ENCODE results near the gene DRC7. TPM values are rescaled to one million over a fixed set of nuclear protein-coding genes. Genes with fewer than 3 reads are reported as not detected.

The DRC7 gene
- total and polyA plus RNA-seq, 4 donors, result 0.06 to 1.8 (median 0.08) TPM; not detected in 1

DNA sequence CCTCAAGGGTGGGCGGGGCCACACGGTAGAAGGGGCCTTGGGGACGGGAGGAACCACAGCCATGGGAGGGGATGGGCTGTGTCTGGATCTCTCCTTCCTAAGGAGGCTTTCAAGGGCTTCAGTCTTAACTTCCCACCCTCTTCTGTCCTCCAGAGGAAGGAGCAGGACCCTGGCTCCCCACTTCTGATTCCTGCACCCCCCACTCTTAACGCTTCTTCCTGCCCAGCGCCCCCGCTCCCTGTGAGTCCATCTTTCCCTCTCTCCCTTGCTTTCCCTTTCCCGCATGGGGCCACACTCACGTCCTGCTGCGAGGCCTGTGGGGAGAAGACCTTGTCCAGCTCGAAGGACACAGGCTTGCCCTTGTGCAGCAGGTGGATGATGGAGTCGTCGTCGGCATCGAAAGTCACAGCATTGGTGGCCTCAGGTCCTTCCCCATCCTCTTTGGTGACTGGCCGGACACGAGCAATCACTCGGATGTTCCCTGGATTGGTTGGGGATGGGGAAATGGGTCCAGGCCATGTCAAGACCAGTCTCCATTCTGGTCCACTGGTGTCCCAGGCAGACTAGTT lies 70.6 kb downstream of the DRC7 start:
- H3K27me3 ChIP-seq (ENCODE audit: control insufficient read depth in 4 of 4, insufficient read depth in 4 of 4, low read length in 3 of 4), result no peaks in the 10 kb centered on the region
- H3K9me3 ChIP-seq (ENCODE audit: control insufficient read depth in 4 of 4, low read length in 3 of 4), result no peaks in the 10 kb centered on the region
- H3K36me3 ChIP-seq (ENCODE audit: control insufficient read depth in 4 of 4, insufficient read depth in 3 of 4, low read depth in 1 of 4, low read length in 3 of 4), result peaks cover 23 to 84% (median 30%) of the 10 kb centered on the region in 4 donors
- no peak overlapping the region for H3K9ac ChIP-seq (ENCODE audit: low read depth in 1 of 2, low read length in 2 of 2)
- DNase-seq (ENCODE audit: low spot score), result no peak
- 96% methylated on average over 17 of the region's 17 CpGs for WGBS
- no peaks in the 10 kb centered on the region for H3K4me1 ChIP-seq (ENCODE audit: control insufficient read depth in 4 of 4, insufficient read depth in 4 of 4, low read length in 3 of 4)
- H3K27ac ChIP-seq (ENCODE audit: low read depth in 1 of 2, low read length in 2 of 2), result no peak overlapping the region
- TF ChIP-seq NR2F2 (IDR thresholded peaks at IDR 0.05), result no peak
- no peak for TF ChIP-seq RAD21 (IDR thresholded peaks at IDR 0.05)
- TF ChIP-seq HNF4G (IDR thresholded peaks at IDR 0.05), result no peak
- H3K4me3 ChIP-seq (ENCODE audit: low read depth in 1 of 3, low read length in 3 of 3), result no peak overlapping the region

- H3K4me3 ChIP-seq (ENCODE audit: low read depth in 1 of 3, low read length in 3 of 3), result no peak overlapping the region
- H3K27ac ChIP-seq (ENCODE audit: low read depth in 1 of 2, low read length in 2 of 2), result no peak overlapping the region
- 94% methylated on average over 15 of the region's 15 CpGs for WGBS
- no peaks in the 10 kb centered on the region for H3K27me3 ChIP-seq (ENCODE audit: control insufficient read depth in 4 of 4, insufficient read depth in 4 of 4, low read length in 3 of 4)
- DNase-seq (ENCODE audit: low spot score), result no peak
- H3K36me3 ChIP-seq (ENCODE audit: control insufficient read depth in 4 of 4, insufficient read depth in 3 of 4, low read depth in 1 of 4, low read length in 3 of 4), result peaks cover 22 to 84% (median 33%) of the 10 kb centered on the region in 4 donors
- H3K9me3 ChIP-seq (ENCODE audit: control insufficient read depth in 4 of 4, low read length in 3 of 4), result no peaks in the 10 kb centered on the region
- no peak overlapping the region for H3K9ac ChIP-seq (ENCODE audit: low read depth in 1 of 2, low read length in 2 of 2)
- no peaks in the 10 kb centered on the region for H3K4me1 ChIP-seq (ENCODE audit: control insufficient read depth in 4 of 4, insufficient read depth in 4 of 4, low read length in 3 of 4)
- TF ChIP-seq FOXA2 (IDR thresholded peaks at IDR 0.05) (no peak), HNF4A (conservative IDR thresholded peaks at IDR 0.05) (no peak), EGR1 (IDR thresholded peaks at IDR 0.05; ENCODE audit: low read depth in 2 of 2) (no peak), NR2F2 (IDR thresholded peaks at IDR 0.05) (no peak), GABPA (IDR thresholded peaks at IDR 0.05 in 1 of 2, conservative IDR thresholded peaks at IDR 0.05 in 1 of 2) (no peak)
- TF ChIP-seq, protein P1, sequence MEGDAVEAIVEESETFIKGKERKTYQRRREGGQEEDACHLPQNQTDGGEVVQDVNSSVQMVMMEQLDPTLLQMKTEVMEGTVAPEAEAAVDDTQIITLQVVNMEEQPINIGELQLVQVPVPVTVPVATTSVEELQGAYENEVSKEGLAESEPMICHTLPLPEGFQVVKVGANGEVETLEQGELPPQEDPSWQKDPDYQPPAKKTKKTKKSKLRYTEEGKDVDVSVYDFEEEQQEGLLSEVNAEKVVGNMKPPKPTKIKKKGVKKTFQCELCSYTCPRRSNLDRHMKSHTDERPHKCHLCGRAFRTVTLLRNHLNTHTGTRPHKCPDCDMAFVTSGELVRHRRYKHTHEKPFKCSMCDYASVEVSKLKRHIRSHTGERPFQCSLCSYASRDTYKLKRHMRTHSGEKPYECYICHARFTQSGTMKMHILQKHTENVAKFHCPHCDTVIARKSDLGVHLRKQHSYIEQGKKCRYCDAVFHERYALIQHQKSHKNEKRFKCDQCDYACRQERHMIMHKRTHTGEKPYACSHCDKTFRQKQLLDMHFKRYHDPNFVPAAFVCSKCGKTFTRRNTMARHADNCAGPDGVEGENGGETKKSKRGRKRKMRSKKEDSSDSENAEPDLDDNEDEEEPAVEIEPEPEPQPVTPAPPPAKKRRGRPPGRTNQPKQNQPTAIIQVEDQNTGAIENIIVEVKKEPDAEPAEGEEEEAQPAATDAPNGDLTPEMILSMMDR (IDR thresholded peaks at IDR 0.05; ENCODE audit: low read depth, low read length, missing input control), result no peak
Observed at GRCh38 chr16:57766714-57767348, 72.2 kb downstream of the DRC7 start.

DNA sequence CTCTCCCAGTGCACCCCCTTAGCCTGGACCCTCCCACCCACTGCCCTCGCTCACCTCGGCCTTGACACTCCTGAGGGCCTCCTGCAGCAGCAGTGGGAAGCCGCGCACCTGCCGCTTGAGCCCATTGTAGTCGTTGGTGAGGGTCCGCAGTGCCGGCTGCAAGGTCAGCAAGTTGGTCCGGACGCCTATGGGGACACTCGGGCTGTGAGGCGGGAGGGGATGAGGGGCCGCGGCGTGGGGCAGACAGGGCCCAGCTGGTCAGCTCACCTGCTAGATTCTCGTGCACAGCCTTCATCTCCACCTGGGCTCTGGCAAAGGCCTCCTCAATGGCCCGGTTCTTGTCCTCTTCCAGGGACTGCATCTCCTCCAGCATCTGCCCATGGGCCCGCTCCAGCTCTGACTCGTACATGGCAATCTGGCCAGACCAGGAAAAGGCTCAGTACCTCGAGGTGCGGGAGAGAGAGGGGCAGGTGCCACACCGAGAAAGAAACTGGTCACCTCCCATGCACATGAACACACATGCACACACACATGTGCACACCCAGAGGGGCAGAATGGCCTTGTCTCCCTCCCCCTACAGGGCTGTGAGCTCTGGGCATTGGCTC lies 75.0 kb downstream of the DRC7 start:
- Histone ChIP-seq H3K36me3 (ENCODE audit: control insufficient read depth in 4 of 4, insufficient read depth in 3 of 4, low read depth in 1 of 4, low read length in 3 of 4) (peaks cover 15 to 67% (median 34%) of the 10 kb centered on the region in 4 donors), H3K9me3 (ENCODE audit: control insufficient read depth in 4 of 4, low read length in 3 of 4) (no peaks in the 10 kb centered on the region), H3K27me3 (ENCODE audit: control insufficient read depth in 4 of 4, insufficient read depth in 4 of 4, low read length in 3 of 4) (no peaks in the 10 kb centered on the region), H3K4me3 (ENCODE audit: low read depth in 1 of 3, low read length in 3 of 3) (no peak overlapping the region), H3K27ac (ENCODE audit: low read depth in 1 of 2, low read length in 2 of 2) (no peak overlapping the region), H3K9ac (ENCODE audit: low read depth in 1 of 2, low read length in 2 of 2) (no peak overlapping the region), H3K4me1 (ENCODE audit: control insufficient read depth in 4 of 4, insufficient read depth in 4 of 4, low read length in 3 of 4) (no peaks in the 10 kb centered on the region)
- DNase-seq (ENCODE audit: low spot score), result no peak
- TF ChIP-seq ATF3 (IDR thresholded peaks at IDR 0.05) (no peak), FOXA1 (IDR thresholded peaks at IDR 0.05) (no peak), HNF4G (IDR thresholded peaks at IDR 0.05) (no peak), FOXA2 (IDR thresholded peaks at IDR 0.05) (no peak), HNF4A (conservative IDR thresholded peaks at IDR 0.05) (no peak)
- TF ChIP-seq, protein P2, sequence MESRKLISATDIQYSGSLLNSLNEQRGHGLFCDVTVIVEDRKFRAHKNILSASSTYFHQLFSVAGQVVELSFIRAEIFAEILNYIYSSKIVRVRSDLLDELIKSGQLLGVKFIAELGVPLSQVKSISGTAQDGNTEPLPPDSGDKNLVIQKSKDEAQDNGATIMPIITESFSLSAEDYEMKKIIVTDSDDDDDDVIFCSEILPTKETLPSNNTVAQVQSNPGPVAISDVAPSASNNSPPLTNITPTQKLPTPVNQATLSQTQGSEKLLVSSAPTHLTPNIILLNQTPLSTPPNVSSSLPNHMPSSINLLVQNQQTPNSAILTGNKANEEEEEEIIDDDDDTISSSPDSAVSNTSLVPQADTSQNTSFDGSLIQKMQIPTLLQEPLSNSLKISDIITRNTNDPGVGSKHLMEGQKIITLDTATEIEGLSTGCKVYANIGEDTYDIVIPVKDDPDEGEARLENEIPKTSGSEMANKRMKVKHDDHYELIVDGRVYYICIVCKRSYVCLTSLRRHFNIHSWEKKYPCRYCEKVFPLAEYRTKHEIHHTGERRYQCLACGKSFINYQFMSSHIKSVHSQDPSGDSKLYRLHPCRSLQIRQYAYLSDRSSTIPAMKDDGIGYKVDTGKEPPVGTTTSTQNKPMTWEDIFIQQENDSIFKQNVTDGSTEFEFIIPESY (IDR thresholded peaks at IDR 0.05), result no peak
- 94% methylated on average over 22 of the region's 22 CpGs for WGBS
